B cell (primary cell): ENCODE data around the gene BTN2A1. TPM values are rescaled to one million over a fixed set of nuclear protein-coding genes. Genes with fewer than 3 reads are reported as not detected.
"Not testable (repeated sequence)": the region's sequence is repeated elsewhere in the genome, so short reads cannot be mapped to it uniquely, and the experiment has no call there.

Experiments used
- ATAC-seq: fragments of 200-7000 bp; cut with Tn5 transposase; one replicate; pipeline ENCODE4 v1.10.0; 2021; ENCODE audit warnings: low read depth, mild to moderate bottlenecking, moderate number of reproducible peaks, moderate library complexity
- CTCF ChIA-PET: fragments of 350-600 bp; sonication (Branson Sonifier 250); formaldehyde crosslinking; loops from one replicate; lab custom pipeline; 2021; ENCODE audit warnings: antibody characterized with exemption, inconsistent platforms; lab: Charles Lee
- POLR2A ChIA-PET: fragments of 350-600 bp; sonication (Branson Sonifier 250); formaldehyde crosslinking; loops from one replicate; lab custom pipeline; 2021; ENCODE audit warnings: antibody characterized with exemption; lab: Charles Lee
- DNase-seq: peaks from one replicate; pipeline ENCODE4 v3.0.0; 2013
- H2AFZ ChIP-seq: 2 replicates; pipeline ENCODE4 v1.6.1; 2012; ENCODE audit warnings: mild to moderate bottlenecking, low read depth, low read length; ENCODE audit not compliant: insufficient read depth, poor library complexity, severe bottlenecking
- H3K27ac ChIP-seq, 2 donors: 1 replicate in 1 of 2; 2 replicates in 1 of 2; pipeline ENCODE4 v1.5.1; 2012 to 2013; ENCODE audit warnings: low read length in 2 of 2, mild to moderate bottlenecking in 2 of 2, moderate library complexity in 1 of 2
- H3K27me3 ChIP-seq, 4 experiments: fragments of 200-600 bp in 1 of 4; sonication (generic) in 1 of 4; replicated peaks in 1 of 4; 1 replicate in 2 of 4; 2 replicates in 2 of 4; pipeline versions ENCODE4 v1.6.1 to v1.7.0; 2013 to 2016; ENCODE audit warnings: low read length in 3 of 4, mild to moderate bottlenecking in 2 of 4, mixed read lengths in 1 of 4, moderate library complexity in 1 of 4; ENCODE audit not compliant: insufficient read depth in 4 of 4, control insufficient read depth in 3 of 4; ENCODE audit errors: control extremely low read depth in 1 of 4
- H3K36me3 ChIP-seq, 2 experiments: replicated peaks in 1 of 2; 1 replicate in 1 of 2; 2 replicates in 1 of 2; pipeline versions ENCODE4 v1.6.1 to v1.7.1; 2013; ENCODE audit warnings: low read length in 1 of 2; ENCODE audit not compliant: insufficient read depth in 2 of 2, control insufficient read depth in 1 of 2; ENCODE audit errors: control extremely low read depth in 1 of 2, extremely low read depth in 1 of 2
- H3K4me1 ChIP-seq, 2 donors: fragments of 200-600 bp in 1 of 2; sonication (generic) in 1 of 2; 1 replicate in 1 of 2; 2 replicates in 1 of 2; pipeline versions ENCODE4 v1.5.1 to v1.6.1; 2013 to 2017; ENCODE audit warnings: low read length in 2 of 2; ENCODE audit not compliant: control insufficient read depth in 2 of 2, insufficient read depth in 2 of 2
- H3K4me2 ChIP-seq: replicated peaks from 2 replicates; pipeline ENCODE3; 2012; ENCODE audit warnings: mild to moderate bottlenecking, low read depth, low read length; ENCODE audit not compliant: poor library complexity, severe bottlenecking
- H3K4me3 ChIP-seq, 5 experiments: fragments of 200-600 bp in 1 of 5; sonication (generic) in 1 of 5; 1 replicate in 3 of 5; 2 replicates in 2 of 5; pipeline versions ENCODE4 v1.5.1 to v1.7.0; 2011 to 2016; ENCODE audit warnings: low read length in 4 of 5, mild to moderate bottlenecking in 4 of 5, low read depth in 2 of 5, control low read depth in 1 of 5, moderate library complexity in 1 of 5; ENCODE audit not compliant: insufficient read depth in 1 of 5; ENCODE audit errors: control extremely low read depth in 1 of 5, extremely low read depth in 1 of 5
- H3K79me2 ChIP-seq: fragments of 200-600 bp; sonication (generic); one replicate; pipeline ENCODE4 v1.6.0; 2016; ENCODE audit warnings: low read length; ENCODE audit not compliant: control insufficient read depth, insufficient read depth
- H3K9ac ChIP-seq: fragments of 200-600 bp; sonication (generic); 2 replicates; pipeline ENCODE4 v1.6.1; 2017; ENCODE audit warnings: mild to moderate bottlenecking, low read length, moderate library complexity
- H3K9me3 ChIP-seq, 3 donors: one replicate each; pipeline versions ENCODE4 v1.6.1 to v1.7.1; 2013; ENCODE audit warnings: low read length in 2 of 3; ENCODE audit not compliant: control insufficient read depth in 2 of 3, insufficient read depth in 1 of 3; ENCODE audit errors: control extremely low read depth in 1 of 3
- H4K20me1 ChIP-seq: 2 replicates; pipeline ENCODE4 v1.6.0; 2012; ENCODE audit warnings: mild to moderate bottlenecking, low read length; ENCODE audit not compliant: insufficient read depth, control insufficient read depth, poor library complexity, severe bottlenecking
- H3K27ac Mint-ChIP-seq: one replicate; pipeline ENCODE4 v1.8.0; 2021; ENCODE audit warnings: mixed read lengths
- H3K27me3 Mint-ChIP-seq: one replicate; pipeline ENCODE4 v1.8.0; 2021; ENCODE audit warnings: mixed read lengths
- H3K4me1 Mint-ChIP-seq: one replicate; pipeline ENCODE4 v1.8.0; 2021; ENCODE audit warnings: mixed read lengths
- H3K4me3 Mint-ChIP-seq: one replicate; pipeline ENCODE4 v1.8.0; 2021; ENCODE audit warnings: mixed read lengths
- H3K9me3 Mint-ChIP-seq: one replicate; pipeline ENCODE4 v1.8.0; 2022; ENCODE audit warnings: mixed read lengths; ENCODE audit not compliant: insufficient read depth
- EZH2 ChIP-seq: IDR thresholded peaks from 2 replicates; pipeline ENCODE4 v1.6.1; 2012; ENCODE audit warnings: borderline replicate concordance, low read depth, mild to moderate bottlenecking, moderate library complexity, low read length; ENCODE audit not compliant: insufficient read depth, poor library complexity, severe bottlenecking
- WGBS: methylation state at CpG from one replicate; pipeline ENCODE4 v1.1.5; 2013; ENCODE audit warnings: missing lambda C conversion rate; ENCODE audit not compliant: insufficient coverage; 5-methylcytosine and 5-hydroxymethylcytosine counted together
- intact Hi-C: fragments of 100-400 bp; cut with micrococcal nuclease; formaldehyde crosslinking; loops from one replicate; pipeline ENCODE4 v1.10.0; 2022
- polyA plus RNA-seq: library from polyadenylated mRNA; depleted of rRNA; stranded (reverse); fragments of >200 nt; gene quantifications from 2 replicates; pipeline ENCODE4 v1.2.3, GENCODE V29; 2012
- total RNA-seq, 2 donors: library from RNA; stranded (reverse); fragments of 120-200 nt in 1 of 2; gene quantifications; 1 replicate in 1 of 2; 2 replicates in 1 of 2; pipeline versions ENCODE4 v1.2.3 to v1.2.4, GENCODE V29; 2013 to 2022
- TF ChIP-seq, protein P1 (sequence below): fragments of 200-600 bp; IDR thresholded peaks from one replicate; pipeline ENCODE4 v1.8.0; 2022; ENCODE audit warnings: antibody characterized with exemption, mild to moderate bottlenecking

Gene BTN2A1
- total and polyA plus RNA-seq, 2 donors (not counting 1 experiment from before 2014, with no cell fraction given), result 55.1 to 69.6 TPM

DNA sequence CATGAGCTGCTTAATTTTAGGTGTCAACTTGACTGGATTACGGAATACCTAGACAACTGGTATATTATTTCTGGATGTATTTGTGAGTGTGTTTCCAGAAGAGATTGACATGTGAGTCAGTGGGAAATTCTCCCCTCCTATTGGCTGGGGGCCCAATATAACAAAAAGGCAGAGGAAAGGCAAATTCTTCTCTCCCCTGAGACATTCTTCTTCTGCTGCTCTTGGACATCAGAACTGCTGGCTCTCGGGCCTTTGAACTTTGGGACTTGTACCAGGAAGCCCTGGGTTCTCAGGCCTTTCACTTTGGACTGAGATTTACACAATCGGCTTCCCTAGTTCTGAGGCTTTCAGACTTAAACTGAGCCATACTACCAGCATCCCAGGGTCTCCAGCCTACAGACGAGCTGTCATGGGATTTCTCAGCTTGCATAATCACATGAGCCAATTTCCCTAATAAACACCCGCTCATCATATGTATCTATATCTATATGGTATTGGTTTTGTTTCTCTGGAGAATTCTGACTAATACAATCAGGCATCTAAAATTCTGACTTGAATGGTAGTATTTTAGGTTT, 25.0 kb upstream of the BTN2A1 start:
- H3K27me3 Mint-ChIP-seq, result no peaks in the 10 kb centered on the region
- H3K4me3 ChIP-seq, result no peak overlapping the region
- H3K79me2 ChIP-seq, result no peaks in the 10 kb centered on the region
- DNase-seq (no peak), ATAC-seq (no peak)
- H3K9me3 Mint-ChIP-seq, result peaks cover 8% of the 10 kb centered on the region
- ChIA-PET CTCF (no interaction called here), POLR2A (no interaction called here)
- H3K4me1 Mint-ChIP-seq, result no peaks in the 10 kb centered on the region
- no peak for TF ChIP-seq EZH2
- TF ChIP-seq, protein P1, sequence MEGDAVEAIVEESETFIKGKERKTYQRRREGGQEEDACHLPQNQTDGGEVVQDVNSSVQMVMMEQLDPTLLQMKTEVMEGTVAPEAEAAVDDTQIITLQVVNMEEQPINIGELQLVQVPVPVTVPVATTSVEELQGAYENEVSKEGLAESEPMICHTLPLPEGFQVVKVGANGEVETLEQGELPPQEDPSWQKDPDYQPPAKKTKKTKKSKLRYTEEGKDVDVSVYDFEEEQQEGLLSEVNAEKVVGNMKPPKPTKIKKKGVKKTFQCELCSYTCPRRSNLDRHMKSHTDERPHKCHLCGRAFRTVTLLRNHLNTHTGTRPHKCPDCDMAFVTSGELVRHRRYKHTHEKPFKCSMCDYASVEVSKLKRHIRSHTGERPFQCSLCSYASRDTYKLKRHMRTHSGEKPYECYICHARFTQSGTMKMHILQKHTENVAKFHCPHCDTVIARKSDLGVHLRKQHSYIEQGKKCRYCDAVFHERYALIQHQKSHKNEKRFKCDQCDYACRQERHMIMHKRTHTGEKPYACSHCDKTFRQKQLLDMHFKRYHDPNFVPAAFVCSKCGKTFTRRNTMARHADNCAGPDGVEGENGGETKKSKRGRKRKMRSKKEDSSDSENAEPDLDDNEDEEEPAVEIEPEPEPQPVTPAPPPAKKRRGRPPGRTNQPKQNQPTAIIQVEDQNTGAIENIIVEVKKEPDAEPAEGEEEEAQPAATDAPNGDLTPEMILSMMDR, result no peak
- H3K9ac ChIP-seq, result no peak overlapping the region
- H2AFZ ChIP-seq, result no peak overlapping the region
- intact Hi-C loops, result no loop called here
- H3K36me3 ChIP-seq, result no peaks in the 10 kb centered on the region
- WGBS, result 100% methylated on average over 2 of the region's 5 CpGs
- H3K4me3 Mint-ChIP-seq, result no peak overlapping the region
- H3K27me3 ChIP-seq, result no peaks in the 10 kb centered on the region
- H3K4me2 ChIP-seq, result no peak overlapping the region
- no peak overlapping the region for H3K27ac ChIP-seq
- no peaks in the 10 kb centered on the region for H4K20me1 ChIP-seq
- no peaks in the 10 kb centered on the region for H3K4me1 ChIP-seq
- H3K27ac Mint-ChIP-seq, result no peak overlapping the region
- peaks cover 0 to 5% (median 4%) of the 10 kb centered on the region in 3 donors for H3K9me3 ChIP-seq

DNA sequence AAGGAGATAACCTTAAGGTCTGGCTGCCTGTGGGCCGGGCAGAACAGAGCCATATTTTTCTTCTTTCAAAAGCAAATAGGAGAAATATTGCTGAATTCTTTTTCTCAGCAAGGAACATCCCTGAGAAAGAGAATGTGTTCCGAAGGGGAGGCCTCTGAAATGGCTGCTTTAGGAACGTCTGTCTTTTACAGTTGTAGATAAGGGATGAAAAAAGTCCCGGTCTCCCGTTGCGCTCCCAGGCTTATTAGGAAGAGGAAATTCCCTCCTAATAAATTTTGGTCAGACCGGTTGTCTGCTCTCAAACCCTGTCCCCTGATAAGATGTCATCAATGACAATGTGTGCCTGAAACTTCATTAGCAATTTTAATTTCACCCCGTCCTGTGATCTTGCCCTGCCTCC, 24.1 kb upstream of the BTN2A1 start:
- H3K9ac ChIP-seq, H3K4me2 ChIP-seq, POLR2A ChIA-PET, H3K9me3 Mint-ChIP-seq, H3K4me1 Mint-ChIP-seq, H3K27me3 Mint-ChIP-seq, H3K36me3 ChIP-seq, H3K27ac ChIP-seq, H3K27me3 ChIP-seq, H3K4me3 ChIP-seq, H3K9me3 ChIP-seq, H3K4me1 ChIP-seq, H2AFZ ChIP-seq, H3K27ac Mint-ChIP-seq, ATAC-seq, CTCF ChIA-PET, H4K20me1 ChIP-seq, DNase-seq, H3K79me2 ChIP-seq, intact Hi-C loops, H3K4me3 Mint-ChIP-seq: not testable (repeated sequence)
- 100% methylated on average over 1 of the region's 8 CpGs for WGBS
